ENCODE measurements around the gene PLA2G4C. TPM values are rescaled to one million over a fixed set of nuclear protein-coding genes. Genes with fewer than 3 reads are reported as not detected.

Gene PLA2G4C
- total and polyA plus RNA-seq, 2 of the 8 experiments (the other 6 are each of a cell fraction or from before 2014, with no cell fraction given), result 14.9 to 20.5 TPM

DNA sequence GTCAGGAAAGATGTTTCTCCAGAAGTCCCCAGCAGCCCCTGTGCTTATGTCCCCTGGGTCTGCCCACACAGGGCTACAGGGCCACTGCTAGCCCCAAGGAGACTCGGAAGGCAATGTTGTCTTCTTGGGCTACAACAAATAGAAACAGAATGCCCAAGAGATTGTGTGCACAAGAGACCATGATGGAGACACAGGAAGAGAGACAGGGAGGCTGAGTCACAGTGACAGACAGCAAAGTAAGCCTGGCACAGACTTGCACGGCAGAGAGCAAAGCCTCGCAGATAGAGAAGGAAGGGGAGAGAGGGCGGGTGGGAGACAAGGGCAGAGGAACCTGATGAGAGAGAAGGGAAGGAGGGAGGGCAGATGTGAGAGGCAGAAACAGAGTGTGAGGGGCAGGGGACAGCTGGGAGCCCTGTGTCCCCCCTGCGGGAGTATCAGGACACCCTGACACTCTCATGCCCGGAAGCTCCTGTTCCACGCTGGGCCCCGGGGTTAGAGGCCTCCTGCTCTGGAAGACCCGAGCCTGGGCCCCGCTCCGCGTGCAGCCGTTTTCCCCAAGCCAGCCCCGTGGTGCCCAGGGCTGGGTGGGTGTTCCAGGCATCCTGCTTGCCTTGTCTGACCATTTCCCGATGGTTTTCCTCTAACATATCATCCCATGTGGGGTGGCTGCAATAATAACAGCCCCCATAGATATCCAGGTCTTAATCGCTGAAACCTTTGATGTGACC lies 2.7 kb upstream of the PLA2G4C start:
- Histone ChIP-seq H3K36me3 (ENCODE audit: control insufficient read depth in 2 of 4, insufficient read depth in 4 of 4, low read length in 3 of 4) (peaks cover 0 to 15% (median 5%) of the 10 kb centered on the region in 4 experiments; a peak in 4 of 8 replicates), H3K4me3 (ENCODE audit: extremely low read depth in 1 of 4, insufficient read depth in 2 of 4, low read depth in 3 of 4, low read length in 4 of 4) (no peak overlapping the region), H3K23me2 (ENCODE audit: low read depth, low read length) (peaks cover 2% of the 10 kb centered on the region; the same call in 1 of the 2 replicates), H3K9ac (replicated peaks in 1 of 4; ENCODE audit: extremely low read depth in 1 of 4, low read depth in 3 of 4, low read length in 3 of 4) (no peak overlapping the region), H4K20me1 (replicated peaks in 1 of 2; ENCODE audit: control insufficient read depth in 1 of 2, insufficient read depth in 2 of 2, low read length in 2 of 2) (no peaks in the 10 kb centered on the region), H3K4me2 (ENCODE audit: insufficient read depth in 1 of 2, low read depth in 2 of 2, low read length in 2 of 2) (no peak overlapping the region), H3K4me1 (replicated peaks in 1 of 4; ENCODE audit: control insufficient read depth in 3 of 4, insufficient read depth in 4 of 4, low read length in 3 of 4) (peaks cover 0 to 3% (median 0%) of the 10 kb centered on the region in 4 experiments; a peak in 2 of 7 replicates), H2AFZ (ENCODE audit: low read length) (no peak overlapping the region), H2AK5ac (ENCODE audit: low read depth, low read length) (no peak overlapping the region), H4K8ac (ENCODE audit: extremely low read depth, insufficient read depth, low read length) (no peak overlapping the region; the same call in 1 of the 2 replicates), H2BK15ac (ENCODE audit: low read length) (no peak overlapping the region), H3K27ac (ENCODE audit: low read depth, low read length) (no peak overlapping the region), H2BK12ac (ENCODE audit: low read depth, low read length) (peak overlapping the region; percentile 39; the same call in 1 of the 2 replicates), H3K14ac (ENCODE audit: insufficient read length) (no peak overlapping the region), H3K18ac (ENCODE audit: extremely low read depth, low read length) (no peak overlapping the region), H3K56ac (replicated peaks; ENCODE audit: insufficient read length, low read depth, low read length) (no peak overlapping the region), H3K23ac (ENCODE audit: insufficient read length) (no peak overlapping the region), H2BK120ac (replicated peaks; ENCODE audit: low read depth, low read length) (no peak overlapping the region), H4K5ac (ENCODE audit: insufficient read length, low read depth, low read length) (no peak overlapping the region), H3K79me2 (ENCODE audit: control insufficient read depth in 1 of 2, insufficient read depth in 2 of 2, low read length in 2 of 2) (no peaks in the 10 kb centered on the region), H3K27me3 (replicated peaks in 1 of 4; ENCODE audit: control insufficient read depth in 3 of 4, extremely low read depth in 1 of 4, insufficient read depth in 3 of 4, low read length in 3 of 4) (no peaks in the 10 kb centered on the region), H3K9me3 (ENCODE audit: insufficient read depth in 2 of 2, low read depth in 1 of 2, low read length in 1 of 2) (no peaks in the 10 kb centered on the region), H4K91ac (replicated peaks; ENCODE audit: insufficient read length, low read length) (no peak overlapping the region), H2BK20ac (ENCODE audit: low read length) (no peak overlapping the region), H3K79me1 (ENCODE audit: low read depth, low read length) (no peaks in the 10 kb centered on the region), H3K4ac (replicated peaks; ENCODE audit: insufficient read length, low read depth, low read length) (no peak overlapping the region), H2BK5ac (ENCODE audit: low read depth, low read length) (no peak overlapping the region)
- FAIRE-seq (no peak), DNase-seq (ENCODE audit: low read depth in 1 of 2, low spot score in 2 of 2) (no peak)
- 88% methylated on average over 14 of the region's 16 CpGs; no CpG with 5 or more reads in 1 of the 2 experiments for WGBS, 2 experiments (ENCODE audit: extremely low coverage in 1 of 2, insufficient coverage in 1 of 2, insufficient read length in 1 of 2, insufficient replicate concordance in 2 of 2, low coverage in 1 of 2, low lambda C conversion rate in 2 of 2, missing lambda C conversion rate in 1 of 2)
- TF ChIP-seq CHD1 (IDR thresholded peaks at IDR 0.05; ENCODE audit: low read depth, low read length) (no peak), KDM5A (IDR thresholded peaks at IDR 0.05; ENCODE audit: low read length) (no peak), SP2 (IDR thresholded peaks at IDR 0.05; ENCODE audit: low read length) (no peak), RNF2 (IDR thresholded peaks at IDR 0.05; ENCODE audit: borderline replicate concordance, low read depth, low read length, missing control alignments, poor library complexity, severe bottlenecking) (no peak), EZH2 (IDR thresholded peaks at IDR 0.05; ENCODE audit: low read depth, low read length, severe bottlenecking) (no peak)
- TF ChIP-seq, protein P1, sequence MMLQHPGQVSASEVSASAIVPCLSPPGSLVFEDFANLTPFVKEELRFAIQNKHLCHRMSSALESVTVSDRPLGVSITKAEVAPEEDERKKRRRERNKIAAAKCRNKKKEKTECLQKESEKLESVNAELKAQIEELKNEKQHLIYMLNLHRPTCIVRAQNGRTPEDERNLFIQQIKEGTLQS (IDR thresholded peaks at IDR 0.05; ENCODE audit: insufficient read depth, low read depth, low read length), result no peak
- ChIA-PET POLR2A (ENCODE audit: partially characterized antibody) (interaction anchor here (0.9 kb wide), 1 partner anchor 81 kb away, joined by 3 read pairs; no protein-coding TSS in a partner anchor), CTCF (ENCODE audit: partially characterized antibody) (interaction anchor here (0.8 to 1.5 kb wide), 3 partner anchors 11 to 37 kb away, joined by 3 to 7 read pairs (median 3); no protein-coding TSS in a partner anchor)
